ENCODE results near the gene RAB43. TPM values are rescaled to one million over a fixed set of nuclear protein-coding genes. Genes with fewer than 3 reads are reported as not detected.

The RAB43 gene
- total RNA-seq, 2 experiments from 2014 or later, result 56.0 to 58.7 TPM

- Mint-ChIP-seq H3K27ac (no peak overlapping the region), H3K4me1 (ENCODE audit: low read depth) (no peaks in the 10 kb centered on the region), H3K4me3 (no peak overlapping the region), H3K27me3 (ENCODE audit: low read depth) (peaks cover 28% of the 10 kb centered on the region), H3K36me3 (ENCODE audit: low read depth) (peaks cover 6% of the 10 kb centered on the region), H3K9me3 (ENCODE audit: insufficient read depth) (peaks cover 7% of the 10 kb centered on the region)
- ChIA-PET POLR2A (no interaction called here), CTCF (interaction anchor here (1.2 to 1.8 kb wide), 2 partner anchors 30 to 76 kb away, joined by 7 to 8 read pairs; no protein-coding TSS in a partner anchor)
- peak; percentile 72 for ATAC-seq
- DNase-seq, result no peak
These were observed 75.4 kb downstream of the RAB43 start for GRCh38 chr3:129046037-129046731.

DNA sequence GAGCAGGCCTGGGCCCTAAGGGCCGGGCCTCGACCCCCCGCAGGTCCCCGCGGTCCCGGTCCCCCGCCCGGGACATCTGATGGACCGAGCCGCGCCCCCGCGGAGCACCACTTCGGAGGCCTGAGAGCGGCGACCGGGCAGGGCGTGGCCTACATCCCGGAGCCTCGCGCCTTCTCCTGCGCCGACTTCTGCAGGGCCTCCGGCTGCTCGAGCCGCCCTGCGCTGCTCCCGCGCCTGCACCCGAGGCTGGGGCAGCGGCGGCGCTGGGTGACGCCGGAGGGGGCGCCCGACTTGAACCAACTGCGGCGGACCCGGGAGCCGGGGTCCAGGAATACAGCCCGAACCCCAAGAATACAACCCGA is 75.9 kb downstream of the RAB43 start:
- CTCF ChIA-PET, result interaction anchor here (1.2 kb wide), 1 partner anchor 29 kb away, joined by 8 read pairs; no protein-coding TSS in a partner anchor
- ATAC-seq, result peak; percentile 93
- H3K4me3 Mint-ChIP-seq, result no peak overlapping the region

GRCh38 chr3:129040579-129041300 is 80.9 kb downstream of the RAB43 start:
- peaks cover 24% of the 10 kb centered on the region for H3K27me3 Mint-ChIP-seq (ENCODE audit: low read depth)
- H3K4me1 Mint-ChIP-seq (ENCODE audit: low read depth), result peaks cover 14% of the 10 kb centered on the region
- POLR2A ChIA-PET, result interaction anchor here (0.6 kb wide), 1 partner anchor 202 kb away, joined by 3 read pairs; no protein-coding TSS in a partner anchor

More for the DNA sequence above, 75.9 kb downstream of the RAB43 start:
- Mint-ChIP-seq H3K4me1 (ENCODE audit: low read depth) (no peaks in the 10 kb centered on the region), H3K9me3 (ENCODE audit: insufficient read depth) (peaks cover 7% of the 10 kb centered on the region), H3K36me3 (ENCODE audit: low read depth) (peaks cover 6% of the 10 kb centered on the region), H3K27ac (no peak overlapping the region), H3K27me3 (ENCODE audit: low read depth) (peaks cover 30% of the 10 kb centered on the region)
- peak; percentile 40 for DNase-seq
- POLR2A ChIA-PET, result no interaction called here

GRCh38 chr3:129040039-129040336 is 81.6 kb downstream of the RAB43 start:
- Mint-ChIP-seq H3K36me3 (ENCODE audit: low read depth) (no peaks in the 10 kb centered on the region), H3K4me3 (no peak overlapping the region), H3K4me1 (ENCODE audit: low read depth) (peaks cover 21% of the 10 kb centered on the region), H3K27me3 (ENCODE audit: low read depth) (peaks cover 24% of the 10 kb centered on the region), H3K27ac (no peak overlapping the region), H3K9me3 (ENCODE audit: insufficient read depth) (no peaks in the 10 kb centered on the region)
- POLR2A ChIA-PET, result interaction anchor here (0.8 to 1.5 kb wide), 2 partner anchors 62 to 80 kb away, joined by 3 to 6 read pairs; no protein-coding TSS in a partner anchor
- CTCF ChIA-PET, result no interaction called here
- ATAC-seq (no peak), DNase-seq (no peak)

More at GRCh38 chr3:129040579-129041300, 80.9 kb downstream of the RAB43 start:
- DNase-seq, result no peak
- H3K9me3 Mint-ChIP-seq (ENCODE audit: insufficient read depth), result no peaks in the 10 kb centered on the region
- H3K27ac Mint-ChIP-seq, result no peak overlapping the region
- no peak for ATAC-seq
- no peaks in the 10 kb centered on the region for H3K36me3 Mint-ChIP-seq (ENCODE audit: low read depth)
- H3K4me3 Mint-ChIP-seq, result no peak overlapping the region
- CTCF ChIA-PET, result interaction anchor here (1.1 to 2.6 kb wide), 3 partner anchors 11 to 13 kb away, joined by 3 to 22 read pairs (median 3); no protein-coding TSS in a partner anchor

DNA sequence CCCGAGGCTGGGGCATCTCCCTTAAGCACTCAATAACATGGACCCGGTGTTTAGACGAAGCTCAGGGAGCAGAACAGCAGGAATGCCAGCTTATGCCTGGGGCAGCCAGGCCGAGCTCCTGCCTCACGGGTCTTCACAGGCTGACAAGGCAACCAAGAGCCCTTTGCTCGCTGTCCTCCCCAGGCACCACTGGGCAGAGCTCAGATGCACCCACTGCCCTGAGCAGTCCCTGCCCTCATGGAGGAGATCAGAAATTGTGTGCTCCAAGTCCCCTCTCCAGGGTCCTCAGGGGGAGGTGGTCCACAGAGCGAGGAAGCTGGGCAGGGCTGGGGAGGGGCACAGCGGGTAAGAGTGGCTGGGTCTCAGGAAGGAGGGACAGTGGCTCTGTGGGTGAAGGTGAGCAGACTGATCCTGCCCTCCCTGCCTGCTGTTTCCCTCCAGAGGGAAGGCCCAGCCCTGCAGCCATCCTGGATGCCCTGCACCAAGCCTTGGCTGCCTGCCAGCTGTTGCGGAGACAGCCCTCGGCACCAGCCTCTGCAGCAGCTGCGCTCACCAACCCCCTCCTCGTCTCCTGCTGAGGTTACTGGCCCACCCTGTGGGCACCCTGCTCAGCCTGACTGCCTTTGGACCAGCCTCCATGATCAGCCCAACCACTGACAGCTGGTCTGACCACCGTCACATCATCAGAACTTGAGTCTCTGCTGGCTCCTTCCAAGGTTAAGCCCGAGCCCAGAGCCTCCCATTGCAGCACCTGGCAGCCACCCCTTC is 82.1 kb downstream of the RAB43 start:
- H3K4me3 Mint-ChIP-seq, result no peak overlapping the region
- peaks cover 20% of the 10 kb centered on the region for H3K27me3 Mint-ChIP-seq (ENCODE audit: low read depth)
- no peak for DNase-seq
- no peak for ATAC-seq
- ChIA-PET POLR2A (interaction anchor here (0.8 to 1.5 kb wide), 2 partner anchors 62 to 81 kb away, joined by 3 to 6 read pairs; no protein-coding TSS in a partner anchor), CTCF (interaction anchor here (1.2 kb wide), 1 partner anchor 69 kb away, joined by 3 read pairs; no protein-coding TSS in a partner anchor)
- H3K36me3 Mint-ChIP-seq (ENCODE audit: low read depth), result no peaks in the 10 kb centered on the region
- peaks cover 25% of the 10 kb centered on the region for H3K4me1 Mint-ChIP-seq (ENCODE audit: low read depth)
- no peaks in the 10 kb centered on the region for H3K9me3 Mint-ChIP-seq (ENCODE audit: insufficient read depth)
- no peak overlapping the region for H3K27ac Mint-ChIP-seq

- POLR2A ChIA-PET, result interaction anchor here (0.9 kb wide), 1 partner anchor 11 kb away, joined by 3 read pairs; no protein-coding TSS in a partner anchor
- H3K4me3 Mint-ChIP-seq, result no peak overlapping the region
- peaks cover 20% of the 10 kb centered on the region for H3K27me3 Mint-ChIP-seq (ENCODE audit: low read depth)
- H3K27ac Mint-ChIP-seq, result no peak overlapping the region
- H3K4me1 Mint-ChIP-seq (ENCODE audit: low read depth), result peaks cover 25% of the 10 kb centered on the region
- CTCF ChIA-PET, result interaction anchor here (1.2 to 2.3 kb wide), 3 partner anchors 11 to 68 kb away, joined by 3 to 10 read pairs (median 8); no protein-coding TSS in a partner anchor
- DNase-seq (no peak), ATAC-seq (no peak)
- H3K36me3 Mint-ChIP-seq (ENCODE audit: low read depth), result no peaks in the 10 kb centered on the region
- no peaks in the 10 kb centered on the region for H3K9me3 Mint-ChIP-seq (ENCODE audit: insufficient read depth)
These were observed 83.3 kb downstream of the RAB43 start for GRCh38 chr3:129038121-129038855.

Other genes starting within 250 kb of the RAB43 start
- gene ACAD9, start 242.2 kb downstream of the RAB43 start, total RNA-seq, result 10 to 100 TPM; 61.3 to 68.3 TPM
- under 1 TPM; 0.18 to 0.26 TPM for gene CFAP92, start 127.7 kb downstream of the RAB43 start, total RNA-seq
- under 1 TPM; 0.13 to 0.21 TPM for gene EFCC1, start 120.5 kb downstream of the RAB43 start, total RNA-seq
- gene GP9, start 61.0 kb downstream of the RAB43 start, total RNA-seq, result not detected
- 10 to 100 TPM; 57.9 to 65.7 TPM for gene ISY1, start 39.3 kb upstream of the RAB43 start, total RNA-seq
- 100 to 1,000 TPM; 263 to 273 TPM for gene CNBP, start 62.1 kb upstream of the RAB43 start, total RNA-seq
- 100 to 1,000 TPM; 135 to 140 TPM for gene COPG1, start 127.8 kb upstream of the RAB43 start, total RNA-seq
- gene HMCES, start 157.1 kb upstream of the RAB43 start, total RNA-seq, result 10 to 100 TPM; 58.2 to 62.2 TPM